Liver (tissue), 9 donors: Measurements from ENCODE around the gene TOMM5. TPM values are rescaled to one million over a fixed set of nuclear protein-coding genes. Genes with fewer than 3 reads are reported as not detected.

Experiments
- DNase-seq: peaks from one replicate; pipeline ENCODE4 v3.0.0-alpha.2; 2017; ENCODE audit warnings: low spot score
- H3K27ac ChIP-seq, 2 donors: one replicate each; pipeline ENCODE4 v1.7.0; 2013; ENCODE audit warnings: inconsistent platforms in 2 of 2, low read length in 2 of 2, control low read depth in 1 of 2, low read depth in 1 of 2, mild to moderate bottlenecking in 1 of 2
- H3K27me3 ChIP-seq, 4 donors: one replicate each; pipeline versions ENCODE4 v1.6.1 to v1.7.0; 2013; ENCODE audit warnings: low read length in 3 of 4, inconsistent platforms in 1 of 4, mild to moderate bottlenecking in 1 of 4, moderate library complexity in 1 of 4; ENCODE audit not compliant: control insufficient read depth in 4 of 4, insufficient read depth in 4 of 4
- H3K36me3 ChIP-seq, 4 donors: one replicate each; pipeline versions ENCODE4 v1.6.1 to v1.7.0; 2013; ENCODE audit warnings: low read length in 3 of 4, mild to moderate bottlenecking in 3 of 4, low read depth in 1 of 4, moderate library complexity in 1 of 4; ENCODE audit not compliant: control insufficient read depth in 4 of 4, insufficient read depth in 3 of 4
- H3K4me1 ChIP-seq, 4 donors: one replicate each; pipeline versions ENCODE4 v1.6.1 to v1.7.0; 2013; ENCODE audit warnings: low read length in 3 of 4, mild to moderate bottlenecking in 3 of 4, moderate library complexity in 1 of 4; ENCODE audit not compliant: control insufficient read depth in 4 of 4, insufficient read depth in 4 of 4
- H3K4me3 ChIP-seq, 3 donors: one replicate each; pipeline versions ENCODE4 v1.6.1 to v1.7.0; 2013; ENCODE audit warnings: low read length in 3 of 3, control low read depth in 1 of 3, low read depth in 1 of 3, mild to moderate bottlenecking in 1 of 3
- H3K9ac ChIP-seq, 2 donors: one replicate each; pipeline ENCODE4 v1.7.0; 2013; ENCODE audit warnings: low read length in 2 of 2, mild to moderate bottlenecking in 2 of 2, moderate library complexity in 2 of 2, control low read depth in 1 of 2, low read depth in 1 of 2
- H3K9me3 ChIP-seq, 4 donors: one replicate each; pipeline versions ENCODE4 v1.6.1 to v1.7.0; 2013; ENCODE audit warnings: low read length in 3 of 4; ENCODE audit not compliant: control insufficient read depth in 4 of 4
- CTCF ChIP-seq: fragments of 150-350 bp; IDR thresholded peaks from 2 replicates; pipeline ENCODE4 v1.5.1; 2017; ENCODE audit warnings: improper control_type of control experiment, low read depth, low read length; ENCODE audit not compliant: missing input control
- EGR1 ChIP-seq, 2 donors: IDR thresholded peaks; 2 replicates each; pipeline ENCODE4 v1.6.1; 2016 to 2018; ENCODE audit warnings: antibody characterized with exemption in 2 of 2, low read depth in 2 of 2
- FOXA2 ChIP-seq: IDR thresholded peaks from 2 replicates; pipeline ENCODE4 v1.6.1; 2016; ENCODE audit warnings: antibody characterized with exemption
- HNF4A ChIP-seq, 2 donors: conservative IDR thresholded peaks; 2 replicates each; pipeline ENCODE4 v1.6.1; 2016; ENCODE audit warnings: antibody characterized with exemption in 2 of 2, mild to moderate bottlenecking in 2 of 2
- HNF4G ChIP-seq: IDR thresholded peaks from 2 replicates; pipeline ENCODE4 v1.6.1; 2016; ENCODE audit warnings: antibody characterized with exemption
- JUND ChIP-seq, 2 donors: IDR thresholded peaks; 2 replicates each; pipeline ENCODE4 v1.6.1; 2016; ENCODE audit warnings: antibody characterized with exemption in 2 of 2
- MAX ChIP-seq: IDR thresholded peaks from 2 replicates; pipeline ENCODE4 v1.6.1; 2016; ENCODE audit warnings: antibody characterized with exemption
- RAD21 ChIP-seq, 2 donors: IDR thresholded peaks; 2 replicates each; pipeline ENCODE4 v1.6.1; 2016; ENCODE audit warnings: antibody characterized with exemption in 2 of 2, mild to moderate bottlenecking in 2 of 2
- RXRA ChIP-seq, 2 donors: IDR thresholded peaks; 2 replicates each; pipeline ENCODE4 v1.6.1; 2017 to 2018; ENCODE audit warnings: antibody characterized with exemption in 2 of 2, mild to moderate bottlenecking in 1 of 2
- SP1 ChIP-seq: IDR thresholded peaks from 2 replicates; pipeline ENCODE4 v1.6.1; 2018; ENCODE audit warnings: antibody characterized with exemption, mild to moderate bottlenecking
- TAF1 ChIP-seq: conservative IDR thresholded peaks from 2 replicates; pipeline ENCODE4 v1.6.1; 2016; ENCODE audit warnings: antibody characterized with exemption, mild to moderate bottlenecking
- WGBS: extraction: QIAGEN DNeasy Blood & Tissue Kit; methylation state at CpG from one replicate; pipeline ENCODE4 v1.1.7; 2013; 5-methylcytosine and 5-hydroxymethylcytosine counted together
- polyA plus RNA-seq, 2 donors: library from polyadenylated mRNA; stranded (reverse) in 1 of 2; unstranded in 1 of 2; fragments of 200-250 nt in 1 of 2; fragments of >200 nt in 1 of 2; fragmentation: Nextera tagmentation in 1 of 2; extraction: Ambion mirVana in 1 of 2; gene quantifications; one replicate each; pipeline versions ENCODE4 v1.2.1 to v1.2.3, GENCODE V29; 2013 to 2015
- total RNA-seq, 2 donors: library from RNA; depleted of rRNA; stranded (reverse); fragments of >200 nt; gene quantifications; one replicate each; pipeline ENCODE4 v1.2.3, GENCODE V29; 2014
- TF ChIP-seq, protein P1 (sequence below): IDR thresholded peaks from 2 replicates; pipeline ENCODE4 v1.6.1; 2016; ENCODE audit warnings: antibody characterized with exemption, mild to moderate bottlenecking
- donor health status: healthy.
- donor health status: healthy.
- donor health status: healthy.
- donor health status: healthy.
- donor health status: healthy.

The TOMM5 gene
- total and polyA plus RNA-seq, 4 donors = 43.0 to 107 (median 71.9) TPM

DNA sequence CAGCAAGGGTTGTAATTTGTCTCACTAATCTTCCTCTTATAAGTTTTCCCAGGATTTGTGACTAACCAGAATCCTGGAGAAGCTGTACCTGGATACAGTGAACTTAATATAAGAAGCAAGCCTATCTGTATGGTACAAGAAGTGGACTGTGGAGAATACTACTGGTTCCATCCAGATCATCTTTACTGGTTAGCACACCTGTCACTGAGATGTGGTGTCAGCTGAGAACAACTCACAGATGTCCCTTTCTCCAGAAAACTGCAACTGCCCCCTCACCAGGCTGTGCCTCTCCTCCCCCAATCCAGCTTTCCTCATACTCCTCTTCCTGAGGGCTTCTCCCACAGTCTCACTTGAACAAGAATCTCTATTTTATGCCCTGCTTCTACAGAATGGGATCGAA lies 21.1 kb downstream of the TOMM5 start (continued):
- TF ChIP-seq CTCF = no peak
- TF ChIP-seq HNF4G = no peak
- TF ChIP-seq EGR1 (IDR thresholded peaks at IDR 0.05; ENCODE audit: low read depth in 2 of 2) = no peak

GRCh38 chr9:37566716-37567115 lies 25.7 kb downstream of the TOMM5 start:
- Histone ChIP-seq H3K4me3 (no peak overlapping the region), H3K4me1 (no peaks in the 10 kb centered on the region), H3K36me3 (no peaks in the 10 kb centered on the region), H3K27me3 (no peaks in the 10 kb centered on the region), H3K27ac (no peak overlapping the region), H3K9ac (no peak overlapping the region), H3K9me3 (peaks cover 0 to 4% (median 0%) of the 10 kb centered on the region in 4 donors)
- 94% methylated on average over 3 of the region's 3 CpGs for WGBS
- DNase-seq = no peak
- TF ChIP-seq MAX (no peak), SP1 (no peak), HNF4G (no peak), JUND (IDR thresholded peaks at IDR 0.05) (no peak), RAD21 (IDR thresholded peaks at IDR 0.05) (no peak), RXRA (IDR thresholded peaks at IDR 0.05) (no peak), HNF4A (conservative IDR thresholded peaks at IDR 0.05) (no peak), FOXA2 (no peak)
- TF ChIP-seq, protein P1, sequence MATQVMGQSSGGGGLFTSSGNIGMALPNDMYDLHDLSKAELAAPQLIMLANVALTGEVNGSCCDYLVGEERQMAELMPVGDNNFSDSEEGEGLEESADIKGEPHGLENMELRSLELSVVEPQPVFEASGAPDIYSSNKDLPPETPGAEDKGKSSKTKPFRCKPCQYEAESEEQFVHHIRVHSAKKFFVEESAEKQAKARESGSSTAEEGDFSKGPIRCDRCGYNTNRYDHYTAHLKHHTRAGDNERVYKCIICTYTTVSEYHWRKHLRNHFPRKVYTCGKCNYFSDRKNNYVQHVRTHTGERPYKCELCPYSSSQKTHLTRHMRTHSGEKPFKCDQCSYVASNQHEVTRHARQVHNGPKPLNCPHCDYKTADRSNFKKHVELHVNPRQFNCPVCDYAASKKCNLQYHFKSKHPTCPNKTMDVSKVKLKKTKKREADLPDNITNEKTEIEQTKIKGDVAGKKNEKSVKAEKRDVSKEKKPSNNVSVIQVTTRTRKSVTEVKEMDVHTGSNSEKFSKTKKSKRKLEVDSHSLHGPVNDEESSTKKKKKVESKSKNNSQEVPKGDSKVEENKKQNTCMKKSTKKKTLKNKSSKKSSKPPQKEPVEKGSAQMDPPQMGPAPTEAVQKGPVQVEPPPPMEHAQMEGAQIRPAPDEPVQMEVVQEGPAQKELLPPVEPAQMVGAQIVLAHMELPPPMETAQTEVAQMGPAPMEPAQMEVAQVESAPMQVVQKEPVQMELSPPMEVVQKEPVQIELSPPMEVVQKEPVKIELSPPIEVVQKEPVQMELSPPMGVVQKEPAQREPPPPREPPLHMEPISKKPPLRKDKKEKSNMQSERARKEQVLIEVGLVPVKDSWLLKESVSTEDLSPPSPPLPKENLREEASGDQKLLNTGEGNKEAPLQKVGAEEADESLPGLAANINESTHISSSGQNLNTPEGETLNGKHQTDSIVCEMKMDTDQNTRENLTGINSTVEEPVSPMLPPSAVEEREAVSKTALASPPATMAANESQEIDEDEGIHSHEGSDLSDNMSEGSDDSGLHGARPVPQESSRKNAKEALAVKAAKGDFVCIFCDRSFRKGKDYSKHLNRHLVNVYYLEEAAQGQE = no peak

- no peak for TF ChIP-seq TAF1
- H3K4me1 ChIP-seq = no peaks in the 10 kb centered on the region
- 95% methylated on average over 7 of the region's 7 CpGs for WGBS
Observed at GRCh38 chr9:37565661-37566618, 26.5 kb downstream of the TOMM5 start.

More at GRCh38 chr9:37565661-37566618, 26.5 kb downstream of the TOMM5 start:
- no peak for DNase-seq
- no peak overlapping the region for H3K4me3 ChIP-seq
- H3K36me3 ChIP-seq = no peaks in the 10 kb centered on the region
- H3K9ac ChIP-seq = no peak overlapping the region
- no peaks in the 10 kb centered on the region for H3K27me3 ChIP-seq
- peaks cover 0 to 4% (median 0%) of the 10 kb centered on the region in 4 donors for H3K9me3 ChIP-seq
- H3K27ac ChIP-seq = no peak overlapping the region
